SK-N-SH (cell line): ENCODE measurements around the gene HDAC4. TPM values are rescaled to one million over a fixed set of nuclear protein-coding genes. Genes with fewer than 3 reads are reported as not detected.

Experiments used
- CTCF ChIA-PET: fragments of 300-600, 350-600 bp; formaldehyde crosslinking; extraction: SDS; loops from one replicate; lab custom pipeline; 2021; lab: Yijun Ruan, JAX
- POLR2A ChIA-PET: fragments of 350-600 bp; sonication (Branson Sonifier 250); formaldehyde crosslinking; extraction: SDS; loops from one replicate; lab custom pipeline; 2020; ENCODE audit warnings: antibody characterized with exemption, inconsistent platforms; lab: Yijun Ruan, JAX
- DNase-seq: peaks from one replicate; pipeline ENCODE4 v3.0.0; 2012
- H2AFZ ChIP-seq: fragments of 200-600 bp; sonication (generic); 2 replicates; pipeline ENCODE4 v1.8.1; 2016; ENCODE audit warnings: antibody characterized with exemption, mild to moderate bottlenecking, low read depth
- H3F3A ChIP-seq: fragments of 200-600 bp; sonication (generic); replicated peaks from 2 replicates; pipeline ENCODE3; 2016; ENCODE audit warnings: antibody characterized with exemption, mild to moderate bottlenecking; ENCODE audit not compliant: insufficient read depth
- H3K27ac ChIP-seq, 2 experiments: fragments of 200-500 bp in 1 of 2; fragments of 200-600 bp in 1 of 2; sonication (Bioruptor generic) in 1 of 2; sonication (generic), shearing (Covaris generic) in 1 of 2; 2 replicates each; pipeline versions ENCODE4 v1.5.1 to v1.6.1; 2014 to 2016; ENCODE audit warnings: low read depth in 2 of 2, inconsistent platforms in 1 of 2, low read length in 1 of 2, mild to moderate bottlenecking in 1 of 2, mixed read lengths in 1 of 2
- H3K27me3 ChIP-seq: fragments of 200-600 bp; sonication (generic), shearing (Covaris generic); 2 replicates; pipeline ENCODE4 v1.6.1; 2016; ENCODE audit warnings: mixed run types; ENCODE audit not compliant: insufficient read depth
- H3K36me3 ChIP-seq, 2 experiments: fragments of 200-500 bp in 1 of 2; fragments of 200-600 bp in 1 of 2; sonication (Bioruptor generic) in 1 of 2; sonication (generic) in 1 of 2; replicated peaks in 1 of 2; 2 replicates each; pipeline versions ENCODE3 to v1.5.1; 2014 to 2016; ENCODE audit warnings: low read length in 1 of 2, mild to moderate bottlenecking in 1 of 2; ENCODE audit not compliant: insufficient read depth in 2 of 2, control insufficient read depth in 1 of 2
- H3K4me1 ChIP-seq, 2 experiments: fragments of 200-500 bp in 1 of 2; fragments of 200-600 bp in 1 of 2; sonication (Bioruptor generic) in 1 of 2; sonication (generic), shearing (Covaris generic) in 1 of 2; 2 replicates each; pipeline versions ENCODE4 v1.5.1 to v1.6.1; 2014 to 2016; ENCODE audit warnings: low read depth in 1 of 2, low read length in 1 of 2, mixed run types in 1 of 2; ENCODE audit not compliant: insufficient read depth in 2 of 2, control insufficient read depth in 1 of 2
- H3K4me2 ChIP-seq: fragments of 200-600 bp; sonication (generic), shearing (Covaris generic); 2 replicates; pipeline ENCODE4 v1.6.1; 2017; ENCODE audit warnings: mixed run types
- H3K4me3 ChIP-seq, 2 experiments: fragments of 200-500 bp in 1 of 2; fragments of 200-600 bp in 1 of 2; sonication (Bioruptor generic) in 1 of 2; sonication (generic), shearing (Covaris generic) in 1 of 2; 2 replicates each; pipeline versions ENCODE4 v1.5.1 to v1.8.1; 2014 to 2016; ENCODE audit warnings: low read depth in 2 of 2, inconsistent platforms in 1 of 2, low read length in 1 of 2, mild to moderate bottlenecking in 1 of 2, mixed read lengths in 1 of 2, moderate library complexity in 1 of 2
- H3K79me2 ChIP-seq: fragments of 200-600 bp; sonication (generic); 2 replicates; pipeline ENCODE4 v1.8.1; 2017; ENCODE audit warnings: mild to moderate bottlenecking; ENCODE audit not compliant: insufficient read depth
- H3K9ac ChIP-seq: fragments of 200-600 bp; sonication (generic); 2 replicates; pipeline ENCODE4 v1.6.1; 2017; ENCODE audit warnings: mixed run types
- H3K9me2 ChIP-seq: fragments of 200-600 bp; sonication (generic); 2 replicates; pipeline ENCODE4 v1.6.1; 2017; ENCODE audit warnings: mixed run types
- H3K9me3 ChIP-seq: fragments of 200-600 bp; sonication (generic); 2 replicates; pipeline ENCODE4 v1.6.1; 2017; ENCODE audit warnings: mixed run types, mild to moderate bottlenecking, moderate library complexity
- H4K20me1 ChIP-seq: fragments of 200-600 bp; sonication (generic); 2 replicates; pipeline ENCODE4 v1.6.1; 2017; ENCODE audit warnings: mild to moderate bottlenecking, mixed run types; ENCODE audit not compliant: insufficient read depth
- FOSL2 ChIP-seq: IDR thresholded peaks from 2 replicates; pipeline ENCODE4 v1.4.0; 2012; ENCODE audit warnings: low read depth, mild to moderate bottlenecking, moderate library complexity, borderline replicate concordance
- JUND ChIP-seq: IDR thresholded peaks from 2 replicates; pipeline ENCODE4 v1.4.0; 2012
- POLR2AphosphoS5 ChIP-seq: IDR thresholded peaks from 2 replicates; pipeline ENCODE4 v1.6.1; 2012; ENCODE audit warnings: low read depth, low read length
- RFX5 ChIP-seq: IDR thresholded peaks from 2 replicates; pipeline ENCODE4 v1.6.1; 2012; ENCODE audit warnings: mild to moderate bottlenecking, improper control_type of control experiment, low read length
- WGBS: methylation state at CpG from one replicate; pipeline ENCODE4 v1.1.6; 2017; ENCODE audit warnings: low lambda C conversion rate; 5-methylcytosine and 5-hydroxymethylcytosine counted together
- polyA plus RNA-seq, 3 experiments: library from polyadenylated mRNA; depleted of rRNA; stranded (reverse); fragments of >200 nt; gene quantifications; 2 replicates each; pipeline ENCODE4 v1.2.3, GENCODE V29; 2012

HDAC4 gene
- polyA plus RNA-seq, 1 of the 3 experiments (the other 2 are of a cell fraction), result 5.5 TPM

GRCh38 chr2:239213643-239214101 lies 187.1 kb downstream of the HDAC4 start:
- CTCF ChIA-PET, result no interaction called here

DNA sequence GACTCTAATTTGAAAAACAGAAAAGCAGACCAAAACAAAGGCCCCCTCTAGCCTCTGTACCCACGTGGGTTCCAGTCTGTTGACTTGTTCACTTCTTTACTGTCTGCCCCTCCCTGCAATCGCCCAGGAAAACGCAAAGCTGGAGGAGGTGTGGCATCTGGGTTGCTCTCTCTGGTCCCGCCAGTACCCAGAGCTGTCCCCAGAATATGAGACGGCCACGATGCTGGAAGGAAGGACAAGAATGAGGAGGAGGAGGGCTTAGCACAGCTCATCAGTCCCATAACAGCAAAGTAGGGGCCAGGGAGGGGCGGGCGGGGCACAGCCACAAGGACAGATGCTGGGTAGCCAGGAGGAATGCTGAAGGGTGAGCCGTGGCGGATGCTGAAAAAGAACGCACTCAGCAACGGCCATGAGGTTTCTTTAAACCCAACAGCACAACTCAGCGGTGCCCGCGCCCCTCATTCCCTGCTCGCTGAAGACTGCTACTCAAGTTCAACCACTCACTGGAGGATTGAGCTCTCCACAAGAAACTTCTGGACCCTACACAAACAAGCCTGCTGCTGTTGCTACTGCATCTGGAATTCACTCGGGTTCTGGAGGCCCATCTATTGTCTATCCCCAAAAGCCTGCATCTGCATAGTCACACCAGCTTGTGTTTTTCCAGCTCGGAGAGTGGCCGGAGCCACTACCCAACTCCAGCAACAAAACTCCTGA lies 187.7 kb downstream of the HDAC4 start:
- no peaks in the 10 kb centered on the region for H3K79me2 ChIP-seq
- no peak overlapping the region for H3K4me2 ChIP-seq
- no peaks in the 10 kb centered on the region for H3K9me3 ChIP-seq
- 87% methylated on average over 19 of the region's 19 CpGs for WGBS
- H2AFZ ChIP-seq, result no peak overlapping the region
- H3K9ac ChIP-seq, result no peak overlapping the region
- DNase-seq, result no peak
- no peaks in the 10 kb centered on the region for H3K36me3 ChIP-seq
- H3K27ac ChIP-seq, result no peak overlapping the region; a peak in 1 of 4 replicates
- H3K4me1 ChIP-seq, result peaks cover 4 to 12% of the 10 kb centered on the region in 2 experiments; a peak in 2 of 4 replicates
- TF ChIP-seq JUND, result no peak
- no peaks in the 10 kb centered on the region for H3F3A ChIP-seq
- H3K4me3 ChIP-seq, result no peak overlapping the region
- H3K27me3 ChIP-seq, result no peaks in the 10 kb centered on the region
- H4K20me1 ChIP-seq, result no peaks in the 10 kb centered on the region
- no peaks in the 10 kb centered on the region for H3K9me2 ChIP-seq
- ChIA-PET POLR2A (interaction anchor here (0.9 to 1.4 kb wide), 2 partner anchors 9 to 10 kb away, joined by 3 to 4 read pairs; no protein-coding TSS in a partner anchor), CTCF (interaction anchor here (0.6 to 2.3 kb wide), 4 partner anchors 8 to 218 kb away, joined by 3 to 6 read pairs (median 4); no protein-coding TSS in a partner anchor)

More at GRCh38 chr2:239213643-239214101, 187.1 kb downstream of the HDAC4 start:
- Histone ChIP-seq H3K27me3 (no peaks in the 10 kb centered on the region), H3K27ac (no peak overlapping the region), H3K4me1 (peaks cover 4 to 12% of the 10 kb centered on the region in 2 experiments; a peak in 2 of 4 replicates), H3K9me2 (no peaks in the 10 kb centered on the region), H3K4me3 (no peak overlapping the region), H3K9me3 (no peaks in the 10 kb centered on the region), H3K36me3 (no peaks in the 10 kb centered on the region), H3K9ac (no peak overlapping the region), H3K79me2 (no peaks in the 10 kb centered on the region), H3K4me2 (no peak overlapping the region), H3F3A (no peaks in the 10 kb centered on the region), H2AFZ (no peak overlapping the region), H4K20me1 (no peaks in the 10 kb centered on the region)
- 94% methylated on average over 6 of the region's 7 CpGs for WGBS
- no peak for DNase-seq
- POLR2A ChIA-PET, result no interaction called here
- TF ChIP-seq FOSL2, result no peak
- TF ChIP-seq POLR2AphosphoS5, result no peak
- no peak for TF ChIP-seq RFX5

GRCh38 chr2:239212121-239212928 lies 188.5 kb downstream of the HDAC4 start:
- DNase-seq, result no peak
- Histone ChIP-seq H3K4me1 (peaks cover 4 to 12% of the 10 kb centered on the region in 2 experiments; a peak in 2 of 4 replicates), H3K9ac (no peak overlapping the region), H2AFZ (no peak overlapping the region), H3K4me2 (no peak overlapping the region), H3K79me2 (no peaks in the 10 kb centered on the region), H3K27me3 (no peaks in the 10 kb centered on the region), H3K9me3 (no peaks in the 10 kb centered on the region), H3F3A (no peaks in the 10 kb centered on the region), H4K20me1 (no peaks in the 10 kb centered on the region), H3K4me3 (no peak overlapping the region), H3K27ac (no peak overlapping the region; a peak in 1 of 4 replicates), H3K36me3 (no peaks in the 10 kb centered on the region), H3K9me2 (no peaks in the 10 kb centered on the region)
- CTCF ChIA-PET, result interaction anchor here (0.6 to 2.3 kb wide), 6 partner anchors 9 to 849 kb away, joined by 3 to 6 read pairs (median 4); no protein-coding TSS in a partner anchor
- WGBS, result 92% methylated on average over 6 of the region's 7 CpGs
- no peak for TF ChIP-seq POLR2AphosphoS5
- POLR2A ChIA-PET, result interaction anchor here (0.9 to 1.4 kb wide), 2 partner anchors 9 to 10 kb away, joined by 3 to 4 read pairs; no protein-coding TSS in a partner anchor
